NT2/D1 (cell line): ENCODE measurements around the gene TBC1D2.

Source experiments
- SUZ12 ChIP-seq: IDR thresholded peaks from 2 replicates; pipeline ENCODE4 v1.6.1; 2011; ENCODE audit not compliant: insufficient read length, insufficient read depth; ENCODE audit errors: extremely low read depth
- YY1 ChIP-seq: IDR thresholded peaks from 2 replicates; pipeline ENCODE4 v1.6.1; 2011; ENCODE audit not compliant: insufficient read length, insufficient read depth
- ZNF274 ChIP-seq: IDR thresholded peaks from 2 replicates; pipeline ENCODE4 v1.6.1; 2011; ENCODE audit warnings: mild to moderate bottlenecking, low read depth, low read length

DNA sequence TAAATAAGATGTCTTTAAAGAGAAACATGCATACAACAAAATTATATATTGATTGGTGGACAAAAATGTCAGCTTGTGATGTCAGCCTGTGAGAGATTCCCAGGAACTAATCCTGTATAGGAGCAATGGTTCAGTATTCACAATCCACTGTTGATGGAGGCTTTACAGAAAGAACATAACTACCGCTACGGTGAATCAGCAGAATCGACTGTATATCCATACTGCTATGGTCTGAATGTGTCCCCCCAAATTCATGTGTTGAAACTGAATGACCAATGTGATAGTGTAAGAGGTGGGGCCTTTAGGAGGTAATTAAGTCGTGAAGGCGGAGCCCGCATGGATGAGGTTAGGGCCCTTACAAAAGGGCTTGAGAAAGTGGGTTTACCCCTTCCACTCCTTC is 40.4 kb upstream of the TBC1D2 start:
- TF ChIP-seq ZNF274 (no peak), YY1 (no peak), SUZ12 (no peak)
